GM12878 (cell line): ENCODE results near the gene ZDHHC14.

Source experiments
- CTCF ChIP-seq, 3 experiments: IDR thresholded peaks in 2 of 3; conservative IDR thresholded peaks in 1 of 3; 2 replicates each; pipeline ENCODE4 v1.5.1; 2011; ENCODE audit warnings: low read depth in 3 of 3, low read length in 3 of 3, mild to moderate bottlenecking in 3 of 3, control low read depth in 2 of 3, moderate library complexity in 2 of 3, inconsistent platforms in 1 of 3, mixed read lengths in 1 of 3; ENCODE audit not compliant: control insufficient read depth in 2 of 3, insufficient read depth in 1 of 3; ENCODE audit errors: extremely low read depth in 1 of 3
- EP300 ChIP-seq, 2 experiments: fragments of 150-350 bp in 1 of 2; IDR thresholded peaks; 2 replicates each; pipeline ENCODE4 v1.6.1; 2011 to 2012; ENCODE audit warnings: low read depth in 2 of 2, low read length in 2 of 2, borderline replicate concordance in 1 of 2, improper control_type of control experiment in 1 of 2, inconsistent platforms in 1 of 2; ENCODE audit not compliant: control insufficient read depth in 1 of 2
- EZH2 ChIP-seq: IDR thresholded peaks from 2 replicates; pipeline ENCODE4 v1.6.1; 2012; ENCODE audit warnings: low read depth, mild to moderate bottlenecking, control low read depth, inconsistent platforms, low read length, borderline replicate concordance; ENCODE audit not compliant: control insufficient read depth
- FOXM1 ChIP-seq: IDR thresholded peaks from 2 replicates; pipeline ENCODE4 v1.6.1; 2012; ENCODE audit warnings: low read depth, mild to moderate bottlenecking, inconsistent platforms, low read length, moderate library complexity
- NBN ChIP-seq: fragments of 450-650 bp; IDR thresholded peaks from 2 replicates; pipeline ENCODE4 v1.6.1; 2016
- SREBF2 ChIP-seq: IDR thresholded peaks from 2 replicates; pipeline ENCODE4 v1.6.1; 2012; ENCODE audit warnings: mild to moderate bottlenecking, low read length
- STAT3 ChIP-seq: IDR thresholded peaks from 2 replicates; pipeline ENCODE4 v1.6.1; 2011; ENCODE audit warnings: low read depth, low read length, improper control_type of control experiment
- YY1 ChIP-seq: IDR thresholded peaks from 2 replicates; pipeline ENCODE4 v1.6.1; 2011; ENCODE audit warnings: low read depth, mild to moderate bottlenecking, low read length

GRCh38 chr6:157718503-157719187 lies 337.7 kb downstream of the ZDHHC14 start:
- TF ChIP-seq EZH2 (no peak), EP300 (IDR thresholded peaks at IDR 0.05; ENCODE audit: borderline replicate concordance in 1 of 2, control insufficient read depth in 1 of 2, low read depth in 2 of 2, low read length in 2 of 2) (no peak), CTCF (IDR thresholded peaks at IDR 0.05 in 2 of 3, conservative IDR thresholded peaks at IDR 0.05 in 1 of 3; ENCODE audit: control insufficient read depth in 2 of 3, extremely low read depth in 1 of 3, insufficient read depth in 1 of 3, low read depth in 3 of 3, low read length in 3 of 3) (no peak), SREBF2 (no peak), FOXM1 (no peak), YY1 (no peak), NBN (no peak), STAT3 (no peak)
